ENCODE measurements around the gene PRKACG.

The PRKACG gene

DNA sequence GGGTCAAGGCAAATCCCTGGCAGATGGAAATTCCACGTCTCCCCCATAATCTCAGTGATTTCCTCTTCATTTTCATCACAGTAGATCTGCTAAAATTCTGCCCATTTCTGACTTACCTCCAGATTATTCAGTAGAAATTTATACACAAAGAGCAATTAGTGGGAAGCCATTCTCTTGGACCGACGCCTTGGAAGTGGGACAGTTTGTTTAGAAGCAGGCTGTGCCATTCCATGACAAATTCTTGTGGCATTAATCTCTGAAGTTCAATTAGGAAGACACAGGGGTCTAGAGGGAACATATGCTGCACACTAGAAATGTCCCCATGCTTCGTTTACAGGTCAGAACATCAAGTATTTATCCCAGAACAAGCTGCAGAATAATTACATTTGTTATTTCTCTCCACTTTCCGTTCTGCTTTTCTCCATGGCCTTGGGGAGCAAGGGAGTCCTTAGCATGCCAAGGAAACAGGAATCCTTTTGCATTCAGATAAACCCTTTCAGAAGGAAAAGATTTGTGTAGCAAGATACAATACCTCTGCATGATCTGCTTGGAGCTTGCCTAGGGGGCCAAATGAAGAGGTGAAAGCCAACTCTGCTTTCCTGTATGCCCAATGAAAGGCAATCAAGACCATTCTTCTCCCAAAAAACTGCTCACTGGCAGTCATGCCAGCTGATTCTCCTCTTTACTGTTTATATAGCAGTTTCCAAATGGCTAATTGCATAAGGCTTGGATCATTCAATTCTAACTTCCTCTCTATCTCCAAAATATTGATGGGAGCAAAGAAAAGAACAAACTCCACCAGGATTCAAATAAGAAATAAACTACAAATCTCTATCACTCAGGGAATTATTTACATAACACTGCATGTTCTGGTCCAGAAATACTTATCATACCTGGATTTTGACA, 2.5 kb upstream of the PRKACG start:
- H2AFZ ChIP-seq (ENCODE audit: low read length), result no peak overlapping the region
- no peaks in the 10 kb centered on the region for H3K4me1 ChIP-seq (ENCODE audit: insufficient read depth, low read length, severe bottlenecking)
- H3K9me3 ChIP-seq (ENCODE audit: low read length), result no peaks in the 10 kb centered on the region
- no peak overlapping the region for H3K4me3 ChIP-seq (ENCODE audit: low read depth, low read length, poor library complexity, severe bottlenecking)
- H3K9ac ChIP-seq (ENCODE audit: low read length), result no peak overlapping the region
- no peaks in the 10 kb centered on the region for H3K79me2 ChIP-seq (ENCODE audit: insufficient read depth, low read length)
- H3K36me3 ChIP-seq (ENCODE audit: insufficient read depth, low read length), result no peaks in the 10 kb centered on the region
- H3F3A ChIP-seq (ENCODE audit: insufficient read depth, low read length), result no peaks in the 10 kb centered on the region
- H3K4me2 ChIP-seq (ENCODE audit: low read length), result no peak overlapping the region
- H3K27ac ChIP-seq (ENCODE audit: low read depth, low read length, poor library complexity, severe bottlenecking), result no peak overlapping the region
- H3K27me3 ChIP-seq (ENCODE audit: insufficient read depth, low read length), result no peaks in the 10 kb centered on the region
- no peaks in the 10 kb centered on the region for H4K20me1 ChIP-seq (ENCODE audit: insufficient read depth, low read length)
- no peak for TF ChIP-seq EZH2 (IDR thresholded peaks at IDR 0.05; ENCODE audit: borderline replicate concordance, low read length)
- TF ChIP-seq, protein P1, sequence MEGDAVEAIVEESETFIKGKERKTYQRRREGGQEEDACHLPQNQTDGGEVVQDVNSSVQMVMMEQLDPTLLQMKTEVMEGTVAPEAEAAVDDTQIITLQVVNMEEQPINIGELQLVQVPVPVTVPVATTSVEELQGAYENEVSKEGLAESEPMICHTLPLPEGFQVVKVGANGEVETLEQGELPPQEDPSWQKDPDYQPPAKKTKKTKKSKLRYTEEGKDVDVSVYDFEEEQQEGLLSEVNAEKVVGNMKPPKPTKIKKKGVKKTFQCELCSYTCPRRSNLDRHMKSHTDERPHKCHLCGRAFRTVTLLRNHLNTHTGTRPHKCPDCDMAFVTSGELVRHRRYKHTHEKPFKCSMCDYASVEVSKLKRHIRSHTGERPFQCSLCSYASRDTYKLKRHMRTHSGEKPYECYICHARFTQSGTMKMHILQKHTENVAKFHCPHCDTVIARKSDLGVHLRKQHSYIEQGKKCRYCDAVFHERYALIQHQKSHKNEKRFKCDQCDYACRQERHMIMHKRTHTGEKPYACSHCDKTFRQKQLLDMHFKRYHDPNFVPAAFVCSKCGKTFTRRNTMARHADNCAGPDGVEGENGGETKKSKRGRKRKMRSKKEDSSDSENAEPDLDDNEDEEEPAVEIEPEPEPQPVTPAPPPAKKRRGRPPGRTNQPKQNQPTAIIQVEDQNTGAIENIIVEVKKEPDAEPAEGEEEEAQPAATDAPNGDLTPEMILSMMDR (IDR thresholded peaks at IDR 0.05; ENCODE audit: low read length), result no peak
- no peaks in the 10 kb centered on the region for H3K9me2 ChIP-seq (ENCODE audit: low read depth, low read length)

DNA sequence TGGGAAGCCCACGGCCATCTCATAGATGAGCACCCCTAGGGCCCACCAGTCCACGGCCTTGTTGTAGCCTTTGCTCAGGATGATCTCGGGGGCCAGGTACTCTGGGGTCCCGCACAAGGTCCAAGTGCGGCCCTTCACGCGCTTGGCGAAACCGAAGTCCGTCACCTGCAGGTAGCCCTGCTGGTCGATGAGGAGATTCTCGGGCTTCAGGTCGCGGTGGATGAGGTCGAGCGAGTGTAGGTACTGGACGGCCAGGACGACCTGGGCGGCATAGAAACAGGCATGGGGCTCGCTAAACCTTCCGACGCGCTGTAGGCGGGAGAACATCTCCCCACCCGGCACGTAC, 558 bp downstream of the PRKACG start:
- no peaks in the 10 kb centered on the region for H3K27me3 ChIP-seq (ENCODE audit: insufficient read depth, low read length)
- H3K36me3 ChIP-seq (ENCODE audit: insufficient read depth, low read length), result no peaks in the 10 kb centered on the region
- H3K4me1 ChIP-seq (ENCODE audit: insufficient read depth, low read length, severe bottlenecking), result no peaks in the 10 kb centered on the region
- no peaks in the 10 kb centered on the region for H3K9me3 ChIP-seq (ENCODE audit: low read length)
- no peak overlapping the region for H3K4me2 ChIP-seq (ENCODE audit: low read length)
- H4K20me1 ChIP-seq (ENCODE audit: insufficient read depth, low read length), result no peaks in the 10 kb centered on the region
- H3F3A ChIP-seq (ENCODE audit: insufficient read depth, low read length), result no peaks in the 10 kb centered on the region
- H2AFZ ChIP-seq (ENCODE audit: low read length), result no peak overlapping the region
- H3K27ac ChIP-seq (ENCODE audit: low read depth, low read length, poor library complexity, severe bottlenecking), result no peak overlapping the region
- H3K79me2 ChIP-seq (ENCODE audit: insufficient read depth, low read length), result no peaks in the 10 kb centered on the region
- H3K9ac ChIP-seq (ENCODE audit: low read length), result no peak overlapping the region
- no peak for TF ChIP-seq EZH2 (IDR thresholded peaks at IDR 0.05; ENCODE audit: borderline replicate concordance, low read length)
- TF ChIP-seq, protein P1 (IDR thresholded peaks at IDR 0.05; ENCODE audit: low read length), result no peak
- no peaks in the 10 kb centered on the region for H3K9me2 ChIP-seq (ENCODE audit: low read depth, low read length)
- no peak overlapping the region for H3K4me3 ChIP-seq (ENCODE audit: low read depth, low read length, poor library complexity, severe bottlenecking)

DNA sequence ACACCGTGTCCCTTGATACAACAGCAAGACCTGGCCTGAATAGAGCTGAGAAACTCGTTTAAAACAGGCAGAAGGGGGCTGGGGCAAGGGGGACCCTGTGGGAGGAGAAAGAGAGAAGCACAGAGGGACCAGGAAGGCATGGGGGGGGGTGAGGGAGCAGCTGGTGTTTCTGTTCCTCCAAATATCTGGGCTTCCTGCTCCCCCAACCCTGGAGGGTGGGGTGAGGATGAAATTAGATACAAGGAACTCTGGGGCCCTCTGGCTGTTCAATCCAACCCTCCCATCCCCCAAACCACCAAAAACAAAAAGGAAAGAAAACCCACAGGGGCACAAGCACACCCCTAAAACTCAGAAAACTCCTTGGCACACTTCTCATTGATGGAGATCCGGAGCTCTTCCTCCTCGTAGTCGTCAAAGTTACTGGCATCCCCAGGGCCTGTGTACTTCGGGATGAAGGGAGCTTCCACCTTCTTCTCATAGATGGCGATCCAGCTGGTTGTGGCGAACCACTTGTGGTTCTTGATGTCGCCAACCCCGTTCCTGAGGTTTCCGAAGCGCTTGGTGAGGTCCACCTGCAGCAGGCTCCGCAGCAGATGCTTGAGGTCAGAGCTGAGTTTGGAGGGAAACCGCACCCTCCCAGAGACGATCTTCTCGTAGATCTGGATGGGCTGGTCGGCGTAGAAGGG, 1.1 kb downstream of the PRKACG start:
- no peaks in the 10 kb centered on the region for H3K9me3 ChIP-seq (ENCODE audit: low read length)
- no peak overlapping the region for H3K4me2 ChIP-seq (ENCODE audit: low read length)
- H3K36me3 ChIP-seq (ENCODE audit: insufficient read depth, low read length), result no peaks in the 10 kb centered on the region
- no peaks in the 10 kb centered on the region for H4K20me1 ChIP-seq (ENCODE audit: insufficient read depth, low read length)
- no peaks in the 10 kb centered on the region for H3K4me1 ChIP-seq (ENCODE audit: insufficient read depth, low read length, severe bottlenecking)
- TF ChIP-seq, protein P1 (IDR thresholded peaks at IDR 0.05; ENCODE audit: low read length), result no peak
- no peak for TF ChIP-seq EZH2 (IDR thresholded peaks at IDR 0.05; ENCODE audit: borderline replicate concordance, low read length)
- no peak overlapping the region for H3K4me3 ChIP-seq (ENCODE audit: low read depth, low read length, poor library complexity, severe bottlenecking)
- H2AFZ ChIP-seq (ENCODE audit: low read length), result no peak overlapping the region
- no peaks in the 10 kb centered on the region for H3K9me2 ChIP-seq (ENCODE audit: low read depth, low read length)
- no peak overlapping the region for H3K9ac ChIP-seq (ENCODE audit: low read length)
- no peaks in the 10 kb centered on the region for H3K79me2 ChIP-seq (ENCODE audit: insufficient read depth, low read length)
- H3K27me3 ChIP-seq (ENCODE audit: insufficient read depth, low read length), result no peaks in the 10 kb centered on the region
- H3F3A ChIP-seq (ENCODE audit: insufficient read depth, low read length), result no peaks in the 10 kb centered on the region
- no peak overlapping the region for H3K27ac ChIP-seq (ENCODE audit: low read depth, low read length, poor library complexity, severe bottlenecking)
